Measurements from ENCODE around the gene TLE2.

Gene TLE2

DNA sequence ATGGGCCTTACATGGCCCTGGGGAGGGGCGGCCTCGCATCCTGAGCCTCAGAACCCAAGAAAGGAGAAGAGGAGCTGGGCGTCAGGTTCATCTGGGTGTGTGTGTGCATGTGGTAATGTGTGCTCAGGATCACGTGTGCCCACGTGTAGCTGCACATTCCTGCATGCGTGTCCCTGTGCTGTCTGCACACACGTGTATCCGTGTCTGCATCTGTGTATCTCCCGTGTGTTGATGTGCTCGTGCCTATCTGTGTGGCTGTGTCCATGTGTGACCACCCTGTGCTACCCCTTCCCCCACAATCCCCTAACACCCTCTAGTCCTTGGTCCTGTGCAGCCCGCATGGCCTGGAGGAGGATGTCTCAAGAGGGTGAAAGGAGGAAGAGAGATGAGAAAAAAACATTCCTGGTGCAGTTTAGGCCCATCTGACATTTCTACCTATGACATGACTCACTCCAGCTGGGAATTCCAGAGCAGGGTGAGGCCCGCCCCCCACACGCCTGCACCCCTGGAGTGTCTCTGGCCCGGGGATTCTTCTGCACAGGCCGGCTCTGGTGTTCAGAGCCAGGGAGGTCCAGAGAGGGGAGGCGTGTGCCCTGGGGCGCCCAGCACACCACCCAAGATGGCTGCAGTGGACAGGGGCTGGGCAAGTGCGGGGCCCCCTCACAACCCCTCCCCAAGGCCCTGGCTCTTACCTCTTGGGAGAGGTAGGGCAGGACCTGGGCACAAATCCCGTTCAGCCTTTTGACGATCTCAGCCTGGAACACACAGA is 26.1 kb upstream of the TLE2 start:
- Histone ChIP-seq H4K20me1 (ENCODE audit: insufficient read depth, low read length) (peaks cover 67% of the 10 kb centered on the region), H3K4me2 (ENCODE audit: insufficient read depth, low read length) (no peak overlapping the region), H3K4me3 (ENCODE audit: low read depth in 1 of 2, low read length in 2 of 2) (no peak overlapping the region), H3K27me3 (ENCODE audit: insufficient read depth, low read length, poor library complexity) (no peaks in the 10 kb centered on the region), H3K79me2 (ENCODE audit: insufficient read depth, low read length) (peaks cover 36% of the 10 kb centered on the region), H3K4me1 (ENCODE audit: insufficient read depth, low read length) (peaks cover 20% of the 10 kb centered on the region), H2AFZ (ENCODE audit: low read depth, low read length) (no peak overlapping the region), H3K9me3 (ENCODE audit: insufficient read depth, low read length, severe bottlenecking) (no peaks in the 10 kb centered on the region), H3K36me3 (ENCODE audit: insufficient read depth, low read length) (peaks cover 73% of the 10 kb centered on the region), H3K9ac (ENCODE audit: low read depth, low read length) (no peak overlapping the region), H3K27ac (ENCODE audit: low read length) (0 out of 2 replicates have a peak overlapping the region, but pooled peaks have one; percentile 6)
- ATAC-seq (ENCODE audit: insufficient read depth, low read depth), result no peak
- TF ChIP-seq CTCF (IDR thresholded peaks at IDR 0.05; ENCODE audit: borderline replicate concordance, extremely low read depth, low read length, poor library complexity, severe bottlenecking) (no peak), EZH2 (IDR thresholded peaks at IDR 0.05; ENCODE audit: borderline replicate concordance, low read depth, low read length, severe bottlenecking) (no peak)
- DNase-seq, result no peak

- H3K9ac ChIP-seq (ENCODE audit: low read depth, low read length), result no peak overlapping the region
- no peak overlapping the region for H3K4me2 ChIP-seq (ENCODE audit: insufficient read depth, low read length)
- H3K27ac ChIP-seq (ENCODE audit: low read length), result 0 out of 2 replicates have a peak overlapping the region, but pooled peaks have one; percentile 6
- no peaks in the 10 kb centered on the region for H3K9me3 ChIP-seq (ENCODE audit: insufficient read depth, low read length, severe bottlenecking)
- no peak overlapping the region for H3K4me3 ChIP-seq (ENCODE audit: low read depth in 1 of 2, low read length in 2 of 2)
- H3K79me2 ChIP-seq (ENCODE audit: insufficient read depth, low read length), result peaks cover 29% of the 10 kb centered on the region
- DNase-seq (no peak), ATAC-seq (ENCODE audit: insufficient read depth, low read depth) (no peak)
- H3K36me3 ChIP-seq (ENCODE audit: insufficient read depth, low read length), result peaks cover 65% of the 10 kb centered on the region
- H3K4me1 ChIP-seq (ENCODE audit: insufficient read depth, low read length), result peaks cover 12% of the 10 kb centered on the region
- TF ChIP-seq CTCF (IDR thresholded peaks at IDR 0.05; ENCODE audit: borderline replicate concordance, extremely low read depth, low read length, poor library complexity, severe bottlenecking) (no peak), EZH2 (IDR thresholded peaks at IDR 0.05; ENCODE audit: borderline replicate concordance, low read depth, low read length, severe bottlenecking) (no peak)
- H4K20me1 ChIP-seq (ENCODE audit: insufficient read depth, low read length), result peaks cover 60% of the 10 kb centered on the region
- no peak overlapping the region for H2AFZ ChIP-seq (ENCODE audit: low read depth, low read length)
- H3K27me3 ChIP-seq (ENCODE audit: insufficient read depth, low read length, poor library complexity), result no peaks in the 10 kb centered on the region
Observed at GRCh38 chr19:3054265-3054971, 25.3 kb upstream of the TLE2 start.

- Histone ChIP-seq H3K27me3 (ENCODE audit: insufficient read depth, low read length, poor library complexity) (no peaks in the 10 kb centered on the region), H2AFZ (ENCODE audit: low read depth, low read length) (no peak overlapping the region), H3K79me2 (ENCODE audit: insufficient read depth, low read length) (peaks cover 23% of the 10 kb centered on the region), H3K9ac (ENCODE audit: low read depth, low read length) (no peak overlapping the region), H3K4me3 (ENCODE audit: low read depth in 1 of 2, low read length in 2 of 2) (no peak overlapping the region), H3K4me1 (ENCODE audit: insufficient read depth, low read length) (peaks cover 9% of the 10 kb centered on the region), H3K27ac (ENCODE audit: low read length) (no peak overlapping the region), H4K20me1 (ENCODE audit: insufficient read depth, low read length) (peaks cover 54% of the 10 kb centered on the region), H3K9me3 (ENCODE audit: insufficient read depth, low read length, severe bottlenecking) (no peaks in the 10 kb centered on the region), H3K4me2 (ENCODE audit: insufficient read depth, low read length) (no peak overlapping the region), H3K36me3 (ENCODE audit: insufficient read depth, low read length) (peaks cover 59% of the 10 kb centered on the region)
- DNase-seq (no peak), ATAC-seq (ENCODE audit: insufficient read depth, low read depth) (no peak)
- TF ChIP-seq CTCF (IDR thresholded peaks at IDR 0.05; ENCODE audit: borderline replicate concordance, extremely low read depth, low read length, poor library complexity, severe bottlenecking), result no peak
- TF ChIP-seq EZH2 (IDR thresholded peaks at IDR 0.05; ENCODE audit: borderline replicate concordance, low read depth, low read length, severe bottlenecking), result no peak
Observed at GRCh38 chr19:3053780-3054179, 24.7 kb upstream of the TLE2 start.

Measured in DND-41 (cell line).